Osteoblast (primary cell): ENCODE data around the gene OR5J2. TPM values are rescaled to one million over a fixed set of nuclear protein-coding genes. Genes with fewer than 3 reads are reported as not detected.
"Not testable (repeated sequence)": the region's sequence is repeated elsewhere in the genome, so short reads cannot be mapped to it uniquely, and the experiment has no call there.

ENCODE experiments used
- DNase-seq: peaks from one replicate; pipeline ENCODE4 v3.0.0; 2011; ENCODE audit warnings: low spot score, mixed read lengths; ENCODE audit not compliant: insufficient read length; ENCODE audit errors: missing footprints
- H2AFZ ChIP-seq: 2 replicates; pipeline ENCODE4 v1.6.0; 2011; ENCODE audit warnings: mild to moderate bottlenecking, low read length
- H3K27ac ChIP-seq: 2 replicates; pipeline ENCODE4 v1.5.1; 2011; ENCODE audit warnings: mild to moderate bottlenecking, low read depth, low read length, moderate library complexity
- H3K27me3 ChIP-seq: 2 replicates; pipeline ENCODE4 v1.6.0; 2012; ENCODE audit warnings: mild to moderate bottlenecking, control low read depth, inconsistent platforms, low read length, moderate library complexity; ENCODE audit not compliant: insufficient read depth
- H3K36me3 ChIP-seq: 2 replicates; pipeline ENCODE4 v1.5.1; 2011; ENCODE audit warnings: mild to moderate bottlenecking, low read length, control low read depth, moderate library complexity; ENCODE audit not compliant: insufficient read depth
- H3K4me1 ChIP-seq: 2 replicates; pipeline ENCODE4 v1.5.1; 2011; ENCODE audit warnings: mild to moderate bottlenecking, low read length, control low read depth, moderate library complexity; ENCODE audit not compliant: insufficient read depth
- H3K4me2 ChIP-seq: 2 replicates; pipeline ENCODE4 v1.6.0; 2011; ENCODE audit warnings: mild to moderate bottlenecking, low read length; ENCODE audit not compliant: insufficient read depth
- H3K4me3 ChIP-seq: fragments of 200-600 bp; sonication (generic); 3 replicates; pipeline ENCODE4 v1.5.1; 2012; ENCODE audit warnings: mild to moderate bottlenecking, low read length, inconsistent platforms; ENCODE audit not compliant: insufficient read depth
- H3K79me2 ChIP-seq: 2 replicates; pipeline ENCODE4 v1.6.0; 2012; ENCODE audit warnings: mild to moderate bottlenecking, low read length, control low read depth, inconsistent platforms; ENCODE audit not compliant: insufficient read depth
- H3K9me3 ChIP-seq: 2 replicates; pipeline ENCODE4 v1.5.1; 2011; ENCODE audit warnings: low read depth, low read length, control low read depth
- H4K20me1 ChIP-seq: 2 replicates; pipeline ENCODE4 v1.6.0; 2012; ENCODE audit warnings: mild to moderate bottlenecking, low read length, control low read depth; ENCODE audit not compliant: insufficient read depth
- CTCF ChIP-seq: IDR thresholded peaks from 2 replicates; pipeline ENCODE4 v1.5.1; 2011; ENCODE audit warnings: mild to moderate bottlenecking, low read depth, low read length, moderate library complexity; ENCODE audit errors: extremely low read depth
- total RNA-seq: library from RNA; depleted of rRNA; stranded (reverse); fragments of >200 nt; gene quantifications from 2 replicates; pipeline ENCODE4 v1.2.3, GENCODE V29; 2012

The OR5J2 gene
- not detected in 2 replicates for total RNA-seq

GRCh38 chr11:56176318-56176717 lies at the start of gene OR5J2:
OR5J2 (plus strand) TSS chr11:56176618; CDS start chr11:56176618, 0 bp downstream.
- H3K9me3 ChIP-seq: peaks cover 3% of the 10 kb centered on the region
- TF ChIP-seq CTCF: no peak
- DNase-seq: no peak

GRCh38 chr11:56140151-56140661 lies 36.2 kb upstream of the OR5J2 start, which contains the start of gene OR8J3:
OR8J3 (minus strand) TSS chr11:56140201; CDS start chr11:56137718, 2,483 bp downstream.
- Histone ChIP-seq H3K27ac (no peak within 1 kb of the TSS), H3K27me3 (no peaks in the 10 kb centered on the region), H3K4me2 (no peak within 1 kb of the TSS), H3K4me3 (no peak within 1 kb of the TSS), H3K4me1 (no peaks in the 10 kb centered on the region), H2AFZ (no peak within 1 kb of the TSS), H3K9me3 (peaks cover 2% of the 10 kb centered on the region), H4K20me1 (no peaks in the 10 kb centered on the region), H3K79me2 (no peaks in the 10 kb centered on the region), H3K36me3 (no peaks in the 10 kb centered on the region)
- no peak for TF ChIP-seq CTCF
- no peak for DNase-seq

More at GRCh38 chr11:56176318-56176717, at the start of gene OR5J2:
- H3K79me2 ChIP-seq: no peaks in the 10 kb centered on the region
- H2AFZ ChIP-seq: no peak within 1 kb of the TSS
- H3K27ac ChIP-seq: no peak within 1 kb of the TSS
- no peaks in the 10 kb centered on the region for H3K27me3 ChIP-seq
- no peak within 1 kb of the TSS for H3K4me2 ChIP-seq
- H3K4me1 ChIP-seq: no peaks in the 10 kb centered on the region
- no peaks in the 10 kb centered on the region for H3K36me3 ChIP-seq
- no peak within 1 kb of the TSS for H3K4me3 ChIP-seq
- no peaks in the 10 kb centered on the region for H4K20me1 ChIP-seq

DNA sequence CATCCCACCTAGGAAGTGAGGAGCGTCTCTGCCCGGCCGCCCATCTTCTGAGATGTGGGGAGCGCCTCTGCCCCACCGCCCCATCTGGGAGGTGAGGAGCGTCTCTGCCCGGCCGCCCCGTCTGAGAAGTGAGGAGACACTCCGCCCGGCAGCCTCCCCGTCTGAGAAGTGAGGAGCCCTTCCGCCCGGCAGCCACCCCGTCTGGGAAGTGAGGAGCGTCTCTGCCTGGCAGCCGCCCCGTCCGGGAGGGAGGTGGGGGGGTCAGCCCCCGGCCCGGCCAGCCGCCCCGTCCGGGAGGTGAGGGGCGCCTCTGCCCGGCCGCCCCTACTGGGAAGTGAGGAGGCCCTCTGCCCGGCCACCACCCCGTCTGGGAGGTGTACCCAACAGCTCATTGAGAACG lies 32.7 kb upstream of the OR5J2 start:
- not testable (repeated sequence) for H3K4me2 ChIP-seq, H2AFZ ChIP-seq, H3K27me3 ChIP-seq, H4K20me1 ChIP-seq, H3K27ac ChIP-seq, H3K36me3 ChIP-seq, DNase-seq, H3K4me1 ChIP-seq, H3K4me3 ChIP-seq, H3K9me3 ChIP-seq, H3K79me2 ChIP-seq

- Histone ChIP-seq H3K27ac (no peak overlapping the region), H3K9me3 (no peaks in the 10 kb centered on the region), H3K4me3 (no peak overlapping the region), H4K20me1 (no peaks in the 10 kb centered on the region), H3K27me3 (no peaks in the 10 kb centered on the region), H3K4me2 (no peak overlapping the region), H3K79me2 (no peaks in the 10 kb centered on the region), H3K36me3 (no peaks in the 10 kb centered on the region), H3K4me1 (no peaks in the 10 kb centered on the region), H2AFZ (no peak overlapping the region)
- no peak for DNase-seq
- no peak for TF ChIP-seq CTCF
Observed at GRCh38 chr11:56151376-56151775, 25.0 kb upstream of the OR5J2 start.
